BLaER1 treated with 17β-estradiol and CSF1 and Interleukin-3, amounts not matched to agents 10 nM and 100 nM (cell line): ENCODE results near the gene KLLN.

ENCODE experiments used
- H3K27ac ChIP-seq, 11 experiments: shearing (Covaris generic); formaldehyde crosslinking; 2 replicates each; pipeline ENCODE4 v1.8.1; 2022
- H3K27me3 ChIP-seq, 11 experiments: shearing (Covaris generic); formaldehyde crosslinking; 2 replicates each; pipeline ENCODE4 v1.8.1; 2022
- H3K36me3 ChIP-seq, 11 experiments: shearing (Covaris generic); formaldehyde crosslinking; 2 replicates each; pipeline ENCODE4 v1.8.1; 2022
- H3K4me1 ChIP-seq, 10 experiments: shearing (Covaris generic); formaldehyde crosslinking; 2 replicates each; pipeline ENCODE4 v1.8.1; 2022
- H3K4me2 ChIP-seq, 11 experiments: shearing (Covaris generic); formaldehyde crosslinking; 2 replicates each; pipeline ENCODE4 v1.8.1; 2022
- H3K4me3 ChIP-seq, 10 experiments: shearing (Covaris generic); formaldehyde crosslinking; 2 replicates each; pipeline ENCODE4 v1.8.1; 2022
- H3K9ac ChIP-seq, 11 experiments: shearing (Covaris generic); formaldehyde crosslinking; 2 replicates each; pipeline ENCODE4 v1.8.1; 2022
- H3K9me3 ChIP-seq, 11 experiments: shearing (Covaris generic); formaldehyde crosslinking; replicated peaks in 1 of 11; 2 replicates each; pipeline ENCODE4 v1.8.1; 2022
- H4K20me1 ChIP-seq, 11 experiments: shearing (Covaris generic); formaldehyde crosslinking; 2 replicates each; pipeline ENCODE4 v1.8.1; 2022
- Cebpa-rat ChIP-seq, 11 experiments: shearing (Covaris generic); IDR thresholded peaks; 2 replicates each; pipeline ENCODE4 v1.8.1; 2022

The KLLN gene

GRCh38 chr10:87818505-87819288 lies 44.6 kb downstream of the KLLN start:
- H4K20me1 ChIP-seq = peaks cover 0 to 14% (median 7%) of the 10 kb centered on the region in 11 experiments; a peak in 6 of 22 replicates
- peak overlapping the region; percentile 75 to 89 (median 84) for H3K4me3 ChIP-seq
- no peaks in the 10 kb centered on the region for H3K27me3 ChIP-seq
- H3K27ac ChIP-seq = peak overlapping the region; percentile 14 to 94 (median 89); a peak in 19 of 22 replicates
- no peak for TF ChIP-seq Cebpa-rat (IDR thresholded peaks at IDR 0.05)
- no peaks in the 10 kb centered on the region for H3K9me3 ChIP-seq
- peak overlapping the region; percentile 82 to 93 (median 89) for H3K9ac ChIP-seq
- H3K36me3 ChIP-seq = peaks cover 7 to 20% (median 8%) of the 10 kb centered on the region in 11 experiments; a peak in 18 of 22 replicates
- H3K4me1 ChIP-seq = peaks cover 20 to 31% (median 27%) of the 10 kb centered on the region in 10 experiments
- H3K4me2 ChIP-seq = peak overlapping the region; percentile 84 to 98 (median 93)

DNA sequence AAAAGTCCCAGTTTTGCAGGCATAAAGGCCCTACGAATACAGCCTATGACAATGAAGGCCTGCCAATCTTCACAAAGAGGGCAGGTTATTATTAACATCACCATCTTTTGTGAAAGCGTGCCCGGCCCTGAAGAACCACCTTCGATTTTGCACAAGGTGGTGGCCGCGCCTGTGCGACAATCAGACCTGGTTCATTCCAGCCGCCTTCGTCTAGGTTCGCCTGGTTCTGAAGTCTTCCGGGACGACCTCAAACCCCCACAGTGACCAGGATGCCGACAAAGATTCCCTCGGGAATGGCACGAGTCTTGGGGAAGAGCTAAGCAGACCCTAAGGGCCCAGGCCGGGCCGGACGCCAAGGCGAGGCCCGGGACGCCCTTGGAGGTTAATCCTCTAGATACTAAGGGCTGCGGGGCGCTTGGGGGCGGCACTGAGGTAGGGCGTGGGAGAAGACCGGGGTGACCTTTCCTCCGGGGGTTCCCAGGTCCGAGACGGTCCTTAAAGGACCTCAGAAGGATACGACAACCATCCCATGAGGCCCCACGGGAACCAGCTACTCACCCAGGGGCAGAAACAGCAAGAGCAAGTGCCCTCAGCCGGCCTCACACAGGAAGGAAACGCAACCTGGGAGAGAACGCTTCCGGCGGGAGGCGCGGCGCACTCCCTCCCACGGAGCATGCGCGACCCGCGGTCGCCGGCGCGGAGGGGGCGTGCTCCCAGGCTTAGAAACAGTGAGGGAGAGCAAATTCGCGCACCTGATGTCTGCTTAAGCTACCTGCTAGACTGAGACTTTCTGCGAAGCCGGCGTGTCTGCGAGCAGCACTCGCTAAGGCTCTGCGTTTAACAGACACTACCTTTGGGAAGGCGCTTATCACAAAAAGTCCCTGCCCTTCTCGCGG lies 45.5 kb downstream of the KLLN start, which contains the start of gene ATAD1:
ATAD1 (minus strand) TSS at position 618 of the 896 bp plus-strand sequence. CDS start 3,627 bp downstream, outside the sequence.
- Histone ChIP-seq H3K27me3 (no peaks in the 10 kb centered on the region), H3K4me2 (peak within 1 kb of the TSS; percentile 84 to 98 (median 93)), H3K9ac (peak within 1 kb of the TSS; percentile 82 to 93 (median 89)), H3K4me1 (peaks cover 20 to 31% (median 27%) of the 10 kb centered on the region in 10 experiments), H4K20me1 (peaks cover 0 to 14% (median 7%) of the 10 kb centered on the region in 11 experiments; a peak in 6 of 22 replicates), H3K9me3 (peaks cover 0 to 4% (median 0%) of the 10 kb centered on the region in 11 experiments; a peak in 3 of 22 replicates), H3K4me3 (peak within 1 kb of the TSS; percentile 75 to 89 (median 84)), H3K27ac (peak within 1 kb of the TSS; percentile 83 to 94 (median 89)), H3K36me3 (peaks cover 13 to 28% (median 16%) of the 10 kb centered on the region in 11 experiments; a peak in 20 of 22 replicates)
- no peak for TF ChIP-seq Cebpa-rat (IDR thresholded peaks at IDR 0.05)

- no peak for TF ChIP-seq Cebpa-rat (IDR thresholded peaks at IDR 0.05)
- peaks cover 21 to 36% (median 24%) of the 10 kb centered on the region in 11 experiments for H3K36me3 ChIP-seq
- H3K9me3 ChIP-seq = peaks cover 0 to 12% (median 8%) of the 10 kb centered on the region in 11 experiments; a peak in 16 of 22 replicates
- H3K4me1 ChIP-seq = peaks cover 20 to 31% (median 27%) of the 10 kb centered on the region in 10 experiments
- H3K9ac ChIP-seq = peak overlapping the region; percentile 82 to 93 (median 89)
- H3K27ac ChIP-seq = peak overlapping the region; percentile 83 to 94 (median 89)
- H3K4me3 ChIP-seq = peak overlapping the region; percentile 75 to 89 (median 84)
- H3K4me2 ChIP-seq = peak overlapping the region; percentile 84 to 98 (median 93)
- H3K27me3 ChIP-seq = no peaks in the 10 kb centered on the region
- H4K20me1 ChIP-seq = peaks cover 0 to 14% (median 7%) of the 10 kb centered on the region in 11 experiments; a peak in 6 of 22 replicates
Measured at GRCh38 chr10:87816898-87817608, 46.3 kb downstream of the KLLN start.

DNA sequence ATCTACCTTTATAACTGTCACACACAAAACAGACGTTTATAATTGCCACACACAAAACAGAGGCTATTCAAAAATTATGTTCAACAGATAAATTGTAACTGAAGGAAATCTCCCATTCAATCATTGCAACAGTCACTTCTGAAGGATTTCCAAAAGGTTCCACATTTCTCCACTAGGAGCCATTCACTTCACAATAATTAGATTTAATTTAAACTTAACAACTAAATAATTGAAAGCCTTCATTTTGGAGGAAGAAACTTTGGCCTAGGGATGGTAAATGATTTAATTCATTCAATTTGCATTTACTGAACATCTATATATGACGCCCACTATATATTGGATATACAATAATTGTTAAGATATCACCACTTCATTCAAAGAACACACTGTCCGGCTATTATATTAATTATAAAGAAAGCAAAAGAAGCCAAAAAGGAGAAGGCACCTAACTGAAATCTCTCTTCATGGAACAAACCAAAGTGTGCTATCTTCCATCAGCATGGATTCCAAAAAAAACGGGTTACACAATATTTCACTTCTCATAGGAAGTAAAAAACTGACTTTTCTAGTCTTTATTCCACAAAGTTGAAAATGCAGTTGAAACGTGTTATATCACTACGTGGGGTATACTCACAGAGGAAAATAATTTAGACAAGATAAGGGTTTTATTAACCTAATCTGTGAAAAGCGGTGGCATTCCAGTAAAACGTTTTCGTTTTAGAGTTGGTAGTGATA lies 47.0 kb downstream of the KLLN start:
- H3K27ac ChIP-seq = peak overlapping the region in 2 of 11 experiments; percentile 89 to 94; a peak in 3 of 22 replicates
- peak overlapping the region in 2 of 11 experiments; percentile 89 to 93; a peak in 2 of 22 replicates for H3K9ac ChIP-seq

More for the DNA sequence above, 47.0 kb downstream of the KLLN start:
- Histone ChIP-seq H3K4me3 (peak overlapping the region; percentile 75 to 89 (median 84); a peak in 19 of 20 replicates), H3K4me2 (peak overlapping the region; percentile 84 to 98 (median 93)), H3K9me3 (peaks cover 0 to 19% (median 13%) of the 10 kb centered on the region in 11 experiments; a peak in 16 of 22 replicates), H3K36me3 (peaks cover 28 to 44% (median 32%) of the 10 kb centered on the region in 11 experiments), H4K20me1 (peaks cover 0 to 14% (median 7%) of the 10 kb centered on the region in 11 experiments; a peak in 6 of 22 replicates), H3K4me1 (peaks cover 20 to 31% (median 27%) of the 10 kb centered on the region in 10 experiments), H3K27me3 (no peaks in the 10 kb centered on the region)
- no peak for TF ChIP-seq Cebpa-rat (IDR thresholded peaks at IDR 0.05)
